IMR-90 (cell line): ENCODE measurements around the gene SOX6. TPM values are rescaled to one million over a fixed set of nuclear protein-coding genes. Genes with fewer than 3 reads are reported as not detected.

Experiments used
- ATAC-seq: fragments of 200-7000 bp; cut with Tn5 transposase; 2 replicates; pipeline ENCODE4 v1.9.1; 2020; ENCODE audit warnings: low read depth, mild to moderate bottlenecking, moderate library complexity
- BruUV-seq: library from RNA; stranded (reverse); fragments of 400-500 nt; replicated peaks from 2 replicates; lab custom pipeline; 2021; lab: Mats Ljungman, UMichigan
- CTCF ChIA-PET: fragments of 300-600 bp; formaldehyde crosslinking; extraction: SDS; loops from one replicate; lab custom pipeline; 2021; ENCODE audit warnings: antibody characterized with exemption; lab: Yijun Ruan, JAX
- POLR2A ChIA-PET: fragments of 300-600 bp; sonication (Branson Sonifier 250); formaldehyde crosslinking; loops from one replicate; lab custom pipeline; 2022; ENCODE audit warnings: antibody characterized with exemption; ENCODE audit not compliant: unreplicated experiment; lab: Charles Lee
- DNase-seq: peaks from one replicate; pipeline ENCODE4 v3.0.0; 2013
- H2AFZ ChIP-seq: replicated peaks from 2 replicates; pipeline ENCODE3; 2013; ENCODE audit warnings: low read length, mild to moderate bottlenecking; ENCODE audit not compliant: poor library complexity
- H2AK5ac ChIP-seq: 2 replicates; pipeline ENCODE4 v1.6.1; 2013; ENCODE audit warnings: low read depth, low read length, inconsistent platforms
- H2AK9ac ChIP-seq: replicated peaks from 2 replicates; pipeline ENCODE3; 2013; ENCODE audit warnings: mild to moderate bottlenecking, low read depth, low read length, moderate library complexity; ENCODE audit not compliant: poor library complexity
- H2BK120ac ChIP-seq: 2 replicates; pipeline ENCODE4 v1.6.1; 2013; ENCODE audit warnings: low read depth, low read length, inconsistent platforms
- H2BK15ac ChIP-seq: 3 replicates; pipeline ENCODE4 v1.6.1; 2013; ENCODE audit warnings: low read depth, low read length, inconsistent platforms
- H2BK20ac ChIP-seq: 2 replicates; pipeline ENCODE4 v1.6.1; 2013; ENCODE audit warnings: low read depth, mild to moderate bottlenecking, inconsistent platforms, low read length, moderate library complexity
- H2BK5ac ChIP-seq: 2 replicates; pipeline ENCODE4 v1.6.1; 2013; ENCODE audit warnings: mild to moderate bottlenecking, low read depth, low read length, inconsistent platforms; ENCODE audit not compliant: poor library complexity, severe bottlenecking
- H3K14ac ChIP-seq: replicated peaks from 2 replicates; pipeline ENCODE4 v1.6.1; 2013; ENCODE audit warnings: low read depth, low read length, inconsistent platforms
- H3K18ac ChIP-seq: 2 replicates; pipeline ENCODE4 v1.6.1; 2013; ENCODE audit warnings: low read depth, low read length, control low read depth
- H3K23ac ChIP-seq: 2 replicates; pipeline ENCODE4 v1.6.1; 2013; ENCODE audit warnings: low read depth, low read length, inconsistent platforms
- H3K27ac ChIP-seq: 2 replicates; pipeline ENCODE4 v1.5.1; 2013; ENCODE audit warnings: mild to moderate bottlenecking, control low read depth, low read length; ENCODE audit not compliant: insufficient read depth
- H3K27me3 ChIP-seq: 2 replicates; pipeline ENCODE4 v1.6.1; 2013; ENCODE audit warnings: low read length; ENCODE audit not compliant: control insufficient read depth, insufficient read depth
- H3K36me3 ChIP-seq: 2 replicates; pipeline ENCODE4 v1.6.1; 2013; ENCODE audit warnings: low read length, mixed read lengths; ENCODE audit not compliant: control insufficient read depth, insufficient read depth
- H3K4ac ChIP-seq: 2 replicates; pipeline ENCODE4 v1.6.1; 2013; ENCODE audit warnings: low read depth, low read length, inconsistent platforms
- H3K4me1 ChIP-seq: 2 replicates; pipeline ENCODE4 v1.6.1; 2013; ENCODE audit warnings: low read length, mixed read lengths; ENCODE audit not compliant: control insufficient read depth, insufficient read depth
- H3K4me2 ChIP-seq: 2 replicates; pipeline ENCODE4 v1.6.1; 2013; ENCODE audit warnings: low read depth, mild to moderate bottlenecking, control low read depth, low read length, moderate library complexity
- H3K4me3 ChIP-seq: 2 replicates; pipeline ENCODE4 v1.5.1; 2013; ENCODE audit warnings: low read depth, mild to moderate bottlenecking, control low read depth, low read length, moderate library complexity; ENCODE audit not compliant: insufficient read depth
- H3K56ac ChIP-seq: 2 replicates; pipeline ENCODE4 v1.6.1; 2013; ENCODE audit warnings: low read length, inconsistent platforms; ENCODE audit not compliant: insufficient read depth; ENCODE audit errors: extremely low read depth
- H3K79me1 ChIP-seq, 2 experiments: 2 replicates each; pipeline ENCODE4 v1.6.1; 2013; ENCODE audit warnings: low read length in 2 of 2, inconsistent platforms in 1 of 2, low read depth in 1 of 2
- H3K9ac ChIP-seq: 2 replicates; pipeline ENCODE4 v1.6.1; 2013; ENCODE audit warnings: low read depth, low read length, control low read depth
- H3K9me1 ChIP-seq: 2 replicates; pipeline ENCODE4 v1.6.1; 2013; ENCODE audit warnings: low read length, inconsistent platforms; ENCODE audit not compliant: insufficient read depth
- H3K9me3 ChIP-seq: 2 replicates; pipeline ENCODE4 v1.6.1; 2013; ENCODE audit warnings: low read length; ENCODE audit not compliant: control insufficient read depth, insufficient read depth
- H4K20me1 ChIP-seq: 2 replicates; pipeline ENCODE4 v1.6.1; 2013; ENCODE audit warnings: low read length, inconsistent platforms; ENCODE audit not compliant: insufficient read depth
- H4K5ac ChIP-seq: 2 replicates; pipeline ENCODE4 v1.6.1; 2013; ENCODE audit warnings: mild to moderate bottlenecking, low read depth, low read length, control low read depth
- H4K8ac ChIP-seq, 2 experiments: 2 replicates each; pipeline ENCODE4 v1.6.1; 2013; ENCODE audit warnings: low read depth in 2 of 2, low read length in 2 of 2, control low read depth in 1 of 2, inconsistent platforms in 1 of 2
- H4K91ac ChIP-seq: 2 replicates; pipeline ENCODE4 v1.6.1; 2013; ENCODE audit warnings: low read depth, low read length, inconsistent platforms; ENCODE audit not compliant: insufficient read depth
- BHLHE40 ChIP-seq: fragments of 150-350 bp; IDR thresholded peaks from 2 replicates; pipeline ENCODE4 v1.6.1; 2016; ENCODE audit warnings: mild to moderate bottlenecking, low read depth, low read length
- CEBPB ChIP-seq: IDR thresholded peaks from 2 replicates; pipeline ENCODE4 v1.6.1; 2012; ENCODE audit warnings: low read depth, low read length, improper control_type of control experiment
- CHD1 ChIP-seq: IDR thresholded peaks from 2 replicates; pipeline ENCODE4 v1.6.1; 2012; ENCODE audit warnings: low read depth, low read length, improper control_type of control experiment
- CTCF ChIP-seq: conservative IDR thresholded peaks from 2 replicates; pipeline ENCODE4 v1.5.1; 2012; ENCODE audit warnings: mild to moderate bottlenecking, low read depth, low read length, improper control_type of control experiment
- ELK1 ChIP-seq: fragments of 150-350 bp; IDR thresholded peaks from 2 replicates; pipeline ENCODE4 v1.6.1; 2016; ENCODE audit warnings: low read depth, mild to moderate bottlenecking, low read length, moderate library complexity, borderline replicate concordance
- FOS ChIP-seq: fragments of 150-350 bp; IDR thresholded peaks from 2 replicates; pipeline ENCODE4 v1.6.1; 2016; ENCODE audit warnings: low read depth, low read length
- MAFK ChIP-seq: IDR thresholded peaks from 2 replicates; pipeline ENCODE4 v1.6.1; 2012; ENCODE audit warnings: low read depth, low read length, improper control_type of control experiment
- MAZ ChIP-seq: IDR thresholded peaks from 2 replicates; pipeline ENCODE4 v1.6.1; 2012; ENCODE audit warnings: low read depth, mild to moderate bottlenecking, low read length, improper control_type of control experiment, moderate library complexity, borderline replicate concordance
- MXI1 ChIP-seq: IDR thresholded peaks from 2 replicates; pipeline ENCODE4 v1.6.1; 2012; ENCODE audit warnings: low read depth, mild to moderate bottlenecking, low read length, moderate library complexity, borderline replicate concordance
- NFE2L2 ChIP-seq: fragments of 150-350 bp; IDR thresholded peaks from 2 replicates; pipeline ENCODE4 v1.6.1; 2016; ENCODE audit warnings: low read depth, mild to moderate bottlenecking, low read length
- POLR2A ChIP-seq: IDR thresholded peaks from 2 replicates; pipeline ENCODE4 v1.6.1; 2012; ENCODE audit warnings: mild to moderate bottlenecking, low read depth, low read length
- RAD21 ChIP-seq: IDR thresholded peaks from 2 replicates; pipeline ENCODE4 v1.6.1; 2012; ENCODE audit warnings: low read length, improper control_type of control experiment
- RCOR1 ChIP-seq: IDR thresholded peaks from 2 replicates; pipeline ENCODE4 v1.6.1; 2012; ENCODE audit warnings: mild to moderate bottlenecking, low read length, improper control_type of control experiment; ENCODE audit not compliant: insufficient replicate concordance
- RFX5 ChIP-seq: IDR thresholded peaks from 2 replicates; pipeline ENCODE4 v1.8.0; 2012; ENCODE audit warnings: low read depth, mild to moderate bottlenecking, low read length, moderate library complexity
- SMC3 ChIP-seq: fragments of 150-350 bp; IDR thresholded peaks from 2 replicates; pipeline ENCODE4 v1.6.1; 2016; ENCODE audit warnings: low read depth, mild to moderate bottlenecking, antibody characterized with exemption, low read length, moderate library complexity
- USF2 ChIP-seq: fragments of 150-350 bp; IDR thresholded peaks from 2 replicates; pipeline ENCODE4 v1.6.1; 2017; ENCODE audit warnings: mild to moderate bottlenecking, antibody characterized with exemption, low read length, low read depth
- WGBS, 2 experiments: methylation state at CpG; one replicate each; pipeline versions ENCODE4 v1.1.5 to v1.1.7; 2013; ENCODE audit warnings: missing lambda C conversion rate in 2 of 2; ENCODE audit not compliant: insufficient read length in 1 of 2; ENCODE audit errors: extremely low coverage in 2 of 2; 5-methylcytosine and 5-hydroxymethylcytosine counted together
- dilution Hi-C: fragments of 300-500 bp; cut with HindIII; formaldehyde crosslinking; loops from one replicate; pipeline ENCODE4 v1.14.3; 2018; ENCODE audit warnings: low sequenced_read_pairs; ENCODE audit not compliant: unreplicated experiment
- in situ Hi-C: fragments of 300-500 bp; cut with MboI; formaldehyde crosslinking; loops from 3 replicates; pipeline ENCODE4 v1.14.3; 2019; ENCODE audit warnings: low sequenced_read_pairs, inconsistent platforms, mixed read lengths
- intact Hi-C: fragments of 100-400 bp; cut with micrococcal nuclease; formaldehyde crosslinking; loops from 2 replicates; pipeline ENCODE4 v1.10.0; 2022
- polyA plus RNA-seq, 3 experiments: library from polyadenylated mRNA; depleted of rRNA; stranded (reverse); fragments of >200 nt; gene quantifications; 2 replicates each; pipeline ENCODE4 v1.2.3, GENCODE V29; 2012; ENCODE audit warnings: low replicate concordance in 1 of 3
- total RNA-seq: library from RNA; depleted of rRNA; stranded (reverse); fragments of >200 nt; gene quantifications from 2 replicates; pipeline ENCODE4 v1.2.3, GENCODE V29; 2012

The SOX6 gene
- total and polyA plus RNA-seq, 2 of the 4 experiments (the other 2 are of a cell fraction) = 1.7 to 7.7 TPM

GRCh38 chr11:16089481-16089880 lies 266.9 kb downstream of the SOX6 start:
- no peak overlapping the region for H3K4me2 ChIP-seq
- ATAC-seq (no peak), DNase-seq (no peak)
- H2BK20ac ChIP-seq = no peak overlapping the region
- H3K18ac ChIP-seq = no peak overlapping the region
- no peak overlapping the region for H2BK15ac ChIP-seq
- CTCF ChIA-PET = interaction anchor here (0.8 kb wide), 1 partner anchor 59 kb away, joined by 3 read pairs; no protein-coding TSS in a partner anchor
- no peak overlapping the region for H3K4ac ChIP-seq
- H3K4me3 ChIP-seq = no peak overlapping the region
- BruUV-seq = no TSS peak
- H3K9ac ChIP-seq = no peak overlapping the region
- H4K20me1 ChIP-seq = no peaks in the 10 kb centered on the region
- H3K27ac ChIP-seq = no peak overlapping the region
- no peak overlapping the region for H2AK9ac ChIP-seq
- POLR2A ChIA-PET = no interaction called here
- in situ Hi-C loops = no loop called here
- no peak overlapping the region for H3K23ac ChIP-seq
- H3K36me3 ChIP-seq = no peaks in the 10 kb centered on the region
- dilution Hi-C loops = no loop called here
- no peaks in the 10 kb centered on the region for H3K9me1 ChIP-seq
- intact Hi-C loops = no loop called here
- TF ChIP-seq CTCF (no peak), USF2 (no peak), RFX5 (no peak), FOS (no peak), SMC3 (no peak), CEBPB (no peak), NFE2L2 (no peak), MXI1 (no peak), RCOR1 (no peak), CHD1 (no peak), POLR2A (no peak), BHLHE40 (no peak), ELK1 (no peak), MAZ (no peak), RAD21 (no peak), MAFK (no peak)
- no peak overlapping the region for H4K5ac ChIP-seq
- no peak overlapping the region for H2BK5ac ChIP-seq
- no peak overlapping the region for H3K56ac ChIP-seq
- no peaks in the 10 kb centered on the region for H3K27me3 ChIP-seq
- H3K79me1 ChIP-seq = no peaks in the 10 kb centered on the region
- H3K14ac ChIP-seq = no peak overlapping the region
- no peak overlapping the region for H2AFZ ChIP-seq
- no peak overlapping the region for H2BK120ac ChIP-seq
- H4K91ac ChIP-seq = no peak overlapping the region
- H3K9me3 ChIP-seq = no peaks in the 10 kb centered on the region
- H2AK5ac ChIP-seq = no peak overlapping the region
- WGBS, 2 experiments = no CpG with 5 or more reads among the region's 1 CpG
- H4K8ac ChIP-seq = no peak overlapping the region
- no peaks in the 10 kb centered on the region for H3K4me1 ChIP-seq
